Measurements from ENCODE around the gene ZNF678. TPM values are rescaled to one million over a fixed set of nuclear protein-coding genes. Genes with fewer than 3 reads are reported as not detected.
"Not testable (repeated sequence)": the region's sequence is repeated elsewhere in the genome, so short reads cannot be mapped to it uniquely, and the experiment has no call there.

Gene ZNF678
- total RNA-seq, 1 donor from 2014 or later, result 4.6 TPM

GRCh38 chr1:227583354-227583753 is 20.0 kb downstream of the ZNF678 start:
- Mint-ChIP-seq H3K4me1 (ENCODE audit: low read depth) (peaks cover 7% of the 10 kb centered on the region), H3K9me3 (ENCODE audit: low read depth) (peaks cover 9% of the 10 kb centered on the region), H3K36me3 (ENCODE audit: low read depth) (no peaks in the 10 kb centered on the region), H3K4me3 (ENCODE audit: unreplicated experiment) (no peak overlapping the region), H3K27me3 (ENCODE audit: low read depth) (no peaks in the 10 kb centered on the region), H3K27ac (ENCODE audit: unreplicated experiment) (no peak overlapping the region)
- no peak for DNase-seq (ENCODE audit: low spot score)
- TF ChIP-seq CTCF (IDR thresholded peaks at IDR 0.05), result no peak

GRCh38 chr1:227586733-227587132 is 23.4 kb downstream of the ZNF678 start:
- no peaks in the 10 kb centered on the region for H3K27me3 Mint-ChIP-seq (ENCODE audit: low read depth)
- no peak for DNase-seq (ENCODE audit: low spot score)
- peaks cover 16% of the 10 kb centered on the region for H3K9me3 Mint-ChIP-seq (ENCODE audit: low read depth)
- H3K4me1 Mint-ChIP-seq (ENCODE audit: low read depth), result peaks cover 7% of the 10 kb centered on the region
- H3K36me3 Mint-ChIP-seq (ENCODE audit: low read depth), result peaks cover 12% of the 10 kb centered on the region
- TF ChIP-seq CTCF (IDR thresholded peaks at IDR 0.05), result no peak
- H3K27ac Mint-ChIP-seq (ENCODE audit: unreplicated experiment), result no peak overlapping the region
- no peak overlapping the region for H3K4me3 Mint-ChIP-seq (ENCODE audit: unreplicated experiment)

- DNase-seq (ENCODE audit: low spot score), result no peak
- peaks cover 16% of the 10 kb centered on the region for H3K9me3 Mint-ChIP-seq (ENCODE audit: low read depth)
- H3K36me3 Mint-ChIP-seq (ENCODE audit: low read depth), result peaks cover 12% of the 10 kb centered on the region
- H3K4me1 Mint-ChIP-seq (ENCODE audit: low read depth), result peaks cover 7% of the 10 kb centered on the region
- no peak overlapping the region for H3K27ac Mint-ChIP-seq (ENCODE audit: unreplicated experiment)
- no peak overlapping the region for H3K4me3 Mint-ChIP-seq (ENCODE audit: unreplicated experiment)
- no peaks in the 10 kb centered on the region for H3K27me3 Mint-ChIP-seq (ENCODE audit: low read depth)
- no peak for TF ChIP-seq CTCF (IDR thresholded peaks at IDR 0.05)
Measured at GRCh38 chr1:227587968-227588367, 24.6 kb downstream of the ZNF678 start.

GRCh38 chr1:227588769-227589168 is 25.4 kb downstream of the ZNF678 start:
- H3K27me3 Mint-ChIP-seq (ENCODE audit: low read depth); DNase-seq (ENCODE audit: low spot score); H3K4me3 Mint-ChIP-seq (ENCODE audit: unreplicated experiment); H3K27ac Mint-ChIP-seq (ENCODE audit: unreplicated experiment); H3K4me1 Mint-ChIP-seq (ENCODE audit: low read depth): not testable (repeated sequence)
- H3K9me3 Mint-ChIP-seq (ENCODE audit: low read depth), result peaks cover 16% of the 10 kb centered on the region
- H3K36me3 Mint-ChIP-seq (ENCODE audit: low read depth), result peaks cover 12% of the 10 kb centered on the region

GRCh38 chr1:227589777-227590176 is 26.4 kb downstream of the ZNF678 start:
- Mint-ChIP-seq H3K36me3 (ENCODE audit: low read depth) (peaks cover 12% of the 10 kb centered on the region), H3K9me3 (ENCODE audit: low read depth) (peaks cover 16% of the 10 kb centered on the region)
- H3K4me1 Mint-ChIP-seq (ENCODE audit: low read depth); DNase-seq (ENCODE audit: low spot score); H3K4me3 Mint-ChIP-seq (ENCODE audit: unreplicated experiment); H3K27me3 Mint-ChIP-seq (ENCODE audit: low read depth); H3K27ac Mint-ChIP-seq (ENCODE audit: unreplicated experiment): not testable (repeated sequence)

GRCh38 chr1:227596222-227596621 is 32.9 kb downstream of the ZNF678 start:
- H3K9me3 Mint-ChIP-seq (ENCODE audit: low read depth), result peaks cover 15% of the 10 kb centered on the region
- H3K4me3 Mint-ChIP-seq (ENCODE audit: unreplicated experiment); H3K27ac Mint-ChIP-seq (ENCODE audit: unreplicated experiment); H3K4me1 Mint-ChIP-seq (ENCODE audit: low read depth); H3K36me3 Mint-ChIP-seq (ENCODE audit: low read depth); DNase-seq (ENCODE audit: low spot score); H3K27me3 Mint-ChIP-seq (ENCODE audit: low read depth): not testable (repeated sequence)

- no peak for DNase-seq (ENCODE audit: low spot score)
- no peak overlapping the region for H3K27ac Mint-ChIP-seq (ENCODE audit: unreplicated experiment)
- H3K4me3 Mint-ChIP-seq (ENCODE audit: unreplicated experiment), result no peak overlapping the region
- no peak for TF ChIP-seq CTCF (IDR thresholded peaks at IDR 0.05)
- peaks cover 2% of the 10 kb centered on the region for H3K36me3 Mint-ChIP-seq (ENCODE audit: low read depth)
- H3K9me3 Mint-ChIP-seq (ENCODE audit: low read depth), result peaks cover 8% of the 10 kb centered on the region
- H3K4me1 Mint-ChIP-seq (ENCODE audit: low read depth), result peaks cover 5% of the 10 kb centered on the region
- no peaks in the 10 kb centered on the region for H3K27me3 Mint-ChIP-seq (ENCODE audit: low read depth)
Measured at GRCh38 chr1:227603327-227603726, 40.0 kb downstream of the ZNF678 start.

All from chondrocyte (in vitro differentiated cells).